Activated CD8-positive, alpha-beta T cell treated with anti-CD3 and anti-CD28 coated beads, Interleukin-2, amount 10 ng/mL, durations not matched to agents 7 days and 5 days (primary cell): ENCODE results near the gene PARP14. TPM values are rescaled to one million over a fixed set of nuclear protein-coding genes. Genes with fewer than 3 reads are reported as not detected.

Experiments used
- ATAC-seq: fragments of 150-1000 bp; cut with Tn5 transposase; one replicate; pipeline ENCODE4 v1.10.0; 2021; ENCODE audit warnings: moderate library complexity
- CTCF ChIA-PET: fragments of 350-600 bp; sonication (Branson Sonifier 250); formaldehyde crosslinking; loops from one replicate; lab custom pipeline; 2021; ENCODE audit warnings: antibody characterized with exemption; lab: Charles Lee
- POLR2A ChIA-PET: fragments of 350-600 bp; sonication (Branson Sonifier 250); formaldehyde crosslinking; loops from one replicate; lab custom pipeline; 2021; ENCODE audit warnings: antibody characterized with exemption; lab: Charles Lee
- DNase-seq: peaks from one replicate; pipeline ENCODE4 v3.0.0-alpha.2; 2020
- H3K27ac Mint-ChIP-seq: one replicate; pipeline ENCODE4 v1.8.0; 2021; ENCODE audit warnings: mild to moderate bottlenecking, mixed read lengths
- H3K27me3 Mint-ChIP-seq: one replicate; pipeline ENCODE4 v1.8.0; 2021; ENCODE audit warnings: low read depth, mixed read lengths
- H3K36me3 Mint-ChIP-seq: one replicate; pipeline ENCODE4 v1.8.0; 2021; ENCODE audit warnings: low read depth, mixed read lengths
- H3K4me1 Mint-ChIP-seq: one replicate; pipeline ENCODE4 v1.8.0; 2021; ENCODE audit warnings: low read depth, mixed read lengths
- H3K4me3 Mint-ChIP-seq: one replicate; pipeline ENCODE4 v1.8.0; 2021; ENCODE audit warnings: mild to moderate bottlenecking, mixed read lengths
- H3K9me3 Mint-ChIP-seq: one replicate; pipeline ENCODE4 v1.8.0; 2022; ENCODE audit warnings: mixed read lengths; ENCODE audit not compliant: insufficient read depth
- total RNA-seq, 2 experiments: library from RNA; stranded (reverse); gene quantifications; one replicate each; pipeline ENCODE4 v1.2.3, GENCODE V29; 2021

Gene PARP14
- total RNA-seq, 2 experiments from 2014 or later: 119 to 123 TPM

- ChIA-PET CTCF (no interaction called here), POLR2A (no interaction called here)
- H3K4me1 Mint-ChIP-seq: peaks cover 2% of the 10 kb centered on the region
- DNase-seq (no peak), ATAC-seq (no peak)
- H3K36me3 Mint-ChIP-seq: no peaks in the 10 kb centered on the region
- H3K27me3 Mint-ChIP-seq: peaks cover 30% of the 10 kb centered on the region
- H3K9me3 Mint-ChIP-seq: no peaks in the 10 kb centered on the region
- no peak overlapping the region for H3K4me3 Mint-ChIP-seq
- no peak overlapping the region for H3K27ac Mint-ChIP-seq
Measured at GRCh38 chr3:122661633-122662032, 19.0 kb upstream of the PARP14 start.

- ChIA-PET CTCF (no interaction called here), POLR2A (no interaction called here)
- ATAC-seq (no peak), DNase-seq (no peak)
- Mint-ChIP-seq H3K9me3 (no peaks in the 10 kb centered on the region), H3K4me3 (no peak overlapping the region), H3K27me3 (peaks cover 27% of the 10 kb centered on the region), H3K4me1 (peaks cover 2% of the 10 kb centered on the region), H3K36me3 (no peaks in the 10 kb centered on the region), H3K27ac (no peak overlapping the region)
Measured at GRCh38 chr3:122662505-122662904, 18.1 kb upstream of the PARP14 start.

- no peak overlapping the region for H3K4me3 Mint-ChIP-seq
- CTCF ChIA-PET: interaction anchor here (1.7 kb wide), 1 partner anchor 13 kb away, joined by 4 read pairs; no protein-coding TSS in a partner anchor
Measured at GRCh38 chr3:122665226-122665786, 15.3 kb upstream of the PARP14 start.

GRCh38 chr3:122665881-122666280 is 14.8 kb upstream of the PARP14 start:
- ATAC-seq (no peak), DNase-seq (no peak)
- Mint-ChIP-seq H3K4me1 (peaks cover 15% of the 10 kb centered on the region), H3K9me3 (no peaks in the 10 kb centered on the region), H3K27me3 (peaks cover 16% of the 10 kb centered on the region), H3K36me3 (peaks cover 4% of the 10 kb centered on the region), H3K27ac (no peak overlapping the region), H3K4me3 (no peak overlapping the region)
- CTCF ChIA-PET: interaction anchor here (1.7 kb wide), 1 partner anchor 13 kb away, joined by 4 read pairs; no protein-coding TSS in a partner anchor
- POLR2A ChIA-PET: no interaction called here

More at GRCh38 chr3:122665226-122665786, 15.3 kb upstream of the PARP14 start:
- peaks cover 21% of the 10 kb centered on the region for H3K27me3 Mint-ChIP-seq
- H3K36me3 Mint-ChIP-seq: peaks cover 4% of the 10 kb centered on the region
- H3K27ac Mint-ChIP-seq: no peak overlapping the region
- DNase-seq (no peak), ATAC-seq (no peak)
- H3K9me3 Mint-ChIP-seq: no peaks in the 10 kb centered on the region
- POLR2A ChIA-PET: no interaction called here
- H3K4me1 Mint-ChIP-seq: peaks cover 15% of the 10 kb centered on the region

- Mint-ChIP-seq H3K4me3 (no peak overlapping the region), H3K36me3 (peaks cover 7% of the 10 kb centered on the region), H3K27ac (no peak overlapping the region), H3K4me1 (peaks cover 13% of the 10 kb centered on the region), H3K9me3 (peaks cover 6% of the 10 kb centered on the region), H3K27me3 (peaks cover 2% of the 10 kb centered on the region)
- ATAC-seq: peak; percentile 61
- CTCF ChIA-PET: interaction anchor here (0.7 to 2.7 kb wide), 8 partner anchors 8 to 568 kb away, joined by 3 to 20 read pairs (median 3); partner anchors contain the start of genes FAM162A and PARP14
- POLR2A ChIA-PET: interaction anchor here (0.6 to 1.5 kb wide), 5 partner anchors 11 to 125 kb away, joined by 3 to 14 read pairs (median 3); partner anchors contain the start of genes DTX3L, HSPBAP1, PARP14 and PARP9
- no peak for DNase-seq
Measured at GRCh38 chr3:122668930-122669730, 11.5 kb upstream of the PARP14 start.

GRCh38 chr3:122671553-122671952 is 9.1 kb upstream of the PARP14 start:
- DNase-seq (no peak), ATAC-seq (no peak)
- Mint-ChIP-seq H3K36me3 (peaks cover 13% of the 10 kb centered on the region), H3K27me3 (no peaks in the 10 kb centered on the region), H3K27ac (no peak overlapping the region), H3K9me3 (peaks cover 17% of the 10 kb centered on the region), H3K4me1 (peaks cover 19% of the 10 kb centered on the region), H3K4me3 (no peak overlapping the region)
- ChIA-PET POLR2A (no interaction called here), CTCF (no interaction called here)

- no peaks in the 10 kb centered on the region for H3K27me3 Mint-ChIP-seq
- ChIA-PET CTCF (interaction anchor here (0.8 to 1.2 kb wide), 2 partner anchors 113 to 115 kb away, joined by 3 to 4 read pairs; no protein-coding TSS in a partner anchor), POLR2A (interaction anchor here (1.7 kb wide), 1 partner anchor 110 kb away, joined by 6 read pairs; the partner anchor contains the start of genes DTX3L and PARP9)
- H3K4me1 Mint-ChIP-seq: peaks cover 28% of the 10 kb centered on the region
- peak overlapping the region; percentile 65 for H3K27ac Mint-ChIP-seq
- DNase-seq: no peak
- no peak overlapping the region for H3K4me3 Mint-ChIP-seq
- no peak for ATAC-seq
- peaks cover 9% of the 10 kb centered on the region for H3K36me3 Mint-ChIP-seq
- H3K9me3 Mint-ChIP-seq: peaks cover 17% of the 10 kb centered on the region
Measured at GRCh38 chr3:122674339-122674738, 6.3 kb upstream of the PARP14 start.

- DNase-seq (no peak), ATAC-seq (no peak)
- H3K4me3 Mint-ChIP-seq: no peak overlapping the region
- no peaks in the 10 kb centered on the region for H3K27me3 Mint-ChIP-seq
- H3K36me3 Mint-ChIP-seq: peaks cover 18% of the 10 kb centered on the region
- ChIA-PET CTCF (interaction anchor here (1.6 to 6.6 kb wide), 2 partner anchors 115 to 283 kb away, joined by 6 to 248 read pairs; partner anchors contain the start of genes DTX3L and PARP9), POLR2A (interaction anchor here (0.7 to 1.5 kb wide), 4 partner anchors 113 to 117 kb away, joined by 3 to 6 read pairs (median 4); partner anchors contain the start of genes DTX3L and PARP9)
- H3K27ac Mint-ChIP-seq: no peak overlapping the region
- H3K9me3 Mint-ChIP-seq: peaks cover 17% of the 10 kb centered on the region
- H3K4me1 Mint-ChIP-seq: peaks cover 34% of the 10 kb centered on the region
Measured at GRCh38 chr3:122676759-122677158, 3.9 kb upstream of the PARP14 start.

GRCh38 chr3:122677216-122677615 is 3.4 kb upstream of the PARP14 start:
- Mint-ChIP-seq H3K4me3 (no peak overlapping the region), H3K4me1 (peaks cover 37% of the 10 kb centered on the region), H3K36me3 (peaks cover 22% of the 10 kb centered on the region), H3K27me3 (no peaks in the 10 kb centered on the region), H3K27ac (no peak overlapping the region), H3K9me3 (peaks cover 17% of the 10 kb centered on the region)
- DNase-seq (no peak), ATAC-seq (no peak)
- ChIA-PET CTCF (interaction anchor here (0.7 to 6.6 kb wide), 2 partner anchors 8 to 116 kb away, joined by 3 to 248 read pairs; partner anchors contain the start of genes DTX3L and PARP9), POLR2A (interaction anchor here (5.0 kb wide), 1 partner anchor 114 kb away, joined by 101 read pairs; the partner anchor contains the start of genes DTX3L and PARP9)

- ChIA-PET CTCF (interaction anchor here (0.6 to 6.6 kb wide), 41 partner anchors 9 to 1132 kb away, joined by 3 to 248 read pairs (median 7); partner anchors contain the start of genes DTX3L, FAM162A, KPNA1 and PARP9), POLR2A (interaction anchor here (0.7 to 5.0 kb wide), 8 partner anchors 9 to 294 kb away, joined by 3 to 101 read pairs (median 4); partner anchors contain the start of genes DTX3L, FAM162A, PARP9 and WDR5B)
- Mint-ChIP-seq H3K36me3 (peaks cover 34% of the 10 kb centered on the region), H3K9me3 (peaks cover 17% of the 10 kb centered on the region), H3K4me3 (no peak overlapping the region), H3K4me1 (peaks cover 50% of the 10 kb centered on the region), H3K27me3 (no peaks in the 10 kb centered on the region), H3K27ac (peak overlapping the region; percentile 24)
- ATAC-seq: no peak
- DNase-seq: no peak
Measured at GRCh38 chr3:122678506-122678905, 2.1 kb upstream of the PARP14 start.
